Liver (tissue), 3 donors: ENCODE data around the gene MLLT6.

Experiments used
- FOXA1 ChIP-seq: IDR thresholded peaks from 2 replicates; pipeline ENCODE4 v1.6.1; 2016; ENCODE audit warnings: antibody characterized with exemption
- RAD21 ChIP-seq, 2 donors: IDR thresholded peaks; 2 replicates each; pipeline ENCODE4 v1.6.1; 2016; ENCODE audit warnings: antibody characterized with exemption in 2 of 2, mild to moderate bottlenecking in 2 of 2
- SP1 ChIP-seq: IDR thresholded peaks from 2 replicates; pipeline ENCODE4 v1.6.1; 2018; ENCODE audit warnings: antibody characterized with exemption, mild to moderate bottlenecking
- TF ChIP-seq, protein P1 (sequence below): fragments of 150-350 bp; IDR thresholded peaks from 2 replicates; pipeline ENCODE4 v1.5.1; 2017; ENCODE audit warnings: improper control_type of control experiment, low read depth, low read length; ENCODE audit not compliant: missing input control
- TF ChIP-seq, protein P2 (sequence below): IDR thresholded peaks from 2 replicates; pipeline ENCODE4 v1.6.1; 2016; ENCODE audit warnings: antibody characterized with exemption
- donor health status: healthy.
- donor health status: healthy.

DNA sequence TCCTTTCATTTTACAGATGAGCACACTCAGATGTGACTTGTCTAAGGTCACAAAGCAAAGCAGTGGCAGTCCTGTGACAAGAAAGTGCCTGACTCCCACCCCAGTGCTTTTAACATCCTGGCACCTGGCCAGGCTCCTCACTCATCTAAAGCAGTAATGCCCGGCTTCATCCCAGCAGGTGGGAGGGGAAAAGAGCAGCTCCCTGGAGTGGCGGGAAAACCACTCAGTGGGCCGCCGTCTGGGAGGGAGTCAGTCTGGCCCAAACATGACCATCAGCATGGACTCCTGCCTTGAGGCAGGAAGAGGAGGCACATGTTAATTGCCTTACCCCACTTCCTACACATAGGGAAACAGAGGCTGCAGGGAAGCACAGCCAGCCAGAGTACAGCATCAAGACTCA is 40.5 kb downstream of the MLLT6 start:
- TF ChIP-seq, protein P1, sequence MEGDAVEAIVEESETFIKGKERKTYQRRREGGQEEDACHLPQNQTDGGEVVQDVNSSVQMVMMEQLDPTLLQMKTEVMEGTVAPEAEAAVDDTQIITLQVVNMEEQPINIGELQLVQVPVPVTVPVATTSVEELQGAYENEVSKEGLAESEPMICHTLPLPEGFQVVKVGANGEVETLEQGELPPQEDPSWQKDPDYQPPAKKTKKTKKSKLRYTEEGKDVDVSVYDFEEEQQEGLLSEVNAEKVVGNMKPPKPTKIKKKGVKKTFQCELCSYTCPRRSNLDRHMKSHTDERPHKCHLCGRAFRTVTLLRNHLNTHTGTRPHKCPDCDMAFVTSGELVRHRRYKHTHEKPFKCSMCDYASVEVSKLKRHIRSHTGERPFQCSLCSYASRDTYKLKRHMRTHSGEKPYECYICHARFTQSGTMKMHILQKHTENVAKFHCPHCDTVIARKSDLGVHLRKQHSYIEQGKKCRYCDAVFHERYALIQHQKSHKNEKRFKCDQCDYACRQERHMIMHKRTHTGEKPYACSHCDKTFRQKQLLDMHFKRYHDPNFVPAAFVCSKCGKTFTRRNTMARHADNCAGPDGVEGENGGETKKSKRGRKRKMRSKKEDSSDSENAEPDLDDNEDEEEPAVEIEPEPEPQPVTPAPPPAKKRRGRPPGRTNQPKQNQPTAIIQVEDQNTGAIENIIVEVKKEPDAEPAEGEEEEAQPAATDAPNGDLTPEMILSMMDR: no peak
- TF ChIP-seq RAD21 (IDR thresholded peaks at IDR 0.05): no peak
- TF ChIP-seq FOXA1: no peak
- TF ChIP-seq, protein P2, sequence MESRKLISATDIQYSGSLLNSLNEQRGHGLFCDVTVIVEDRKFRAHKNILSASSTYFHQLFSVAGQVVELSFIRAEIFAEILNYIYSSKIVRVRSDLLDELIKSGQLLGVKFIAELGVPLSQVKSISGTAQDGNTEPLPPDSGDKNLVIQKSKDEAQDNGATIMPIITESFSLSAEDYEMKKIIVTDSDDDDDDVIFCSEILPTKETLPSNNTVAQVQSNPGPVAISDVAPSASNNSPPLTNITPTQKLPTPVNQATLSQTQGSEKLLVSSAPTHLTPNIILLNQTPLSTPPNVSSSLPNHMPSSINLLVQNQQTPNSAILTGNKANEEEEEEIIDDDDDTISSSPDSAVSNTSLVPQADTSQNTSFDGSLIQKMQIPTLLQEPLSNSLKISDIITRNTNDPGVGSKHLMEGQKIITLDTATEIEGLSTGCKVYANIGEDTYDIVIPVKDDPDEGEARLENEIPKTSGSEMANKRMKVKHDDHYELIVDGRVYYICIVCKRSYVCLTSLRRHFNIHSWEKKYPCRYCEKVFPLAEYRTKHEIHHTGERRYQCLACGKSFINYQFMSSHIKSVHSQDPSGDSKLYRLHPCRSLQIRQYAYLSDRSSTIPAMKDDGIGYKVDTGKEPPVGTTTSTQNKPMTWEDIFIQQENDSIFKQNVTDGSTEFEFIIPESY: no peak
- TF ChIP-seq SP1: no peak
